HG03108 (cell line): ENCODE results near the gene SHROOM1.
"Not testable (repeated sequence)": the region's sequence is repeated elsewhere in the genome, so short reads cannot be mapped to it uniquely, and the experiment has no call there.

Experiments used
- ATAC-seq: cut with Tn5 transposase; IDR thresholded peaks from one replicate; pipeline ENCODE4 v1.9.1; 2021; ENCODE audit warnings: moderate library complexity; ENCODE audit not compliant: unreplicated experiment

SHROOM1 gene

DNA sequence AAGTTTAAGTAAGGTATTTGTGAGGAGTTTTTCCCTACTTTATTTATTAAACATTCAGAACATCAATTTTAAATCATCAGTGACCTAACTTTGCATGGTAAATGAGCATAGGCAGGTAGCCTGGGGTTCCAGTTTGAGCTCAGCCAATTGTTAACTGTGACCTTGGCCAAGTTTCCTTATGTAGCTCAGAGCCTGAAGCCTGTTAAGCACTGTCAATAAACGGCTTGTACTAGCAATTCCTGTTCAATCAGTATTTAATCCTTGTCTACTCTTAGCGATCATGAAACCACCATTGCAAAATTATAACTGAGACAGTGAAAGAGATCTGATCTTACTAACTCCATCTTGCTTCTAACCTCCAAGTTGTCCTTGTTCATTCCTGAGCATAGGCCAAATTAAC, 22.0 kb downstream of the SHROOM1 start:
- ATAC-seq: no peak

- ATAC-seq: no peak
Measured at GRCh38 chr5:132807163-132807838, 23.1 kb downstream of the SHROOM1 start.

GRCh38 chr5:132806804-132807162, 23.7 kb downstream of the SHROOM1 start:
- ATAC-seq: not testable (repeated sequence)

GRCh38 chr5:132805872-132806271, 24.6 kb downstream of the SHROOM1 start:
- ATAC-seq: not testable (repeated sequence)

- ATAC-seq: not testable (repeated sequence)
Measured at GRCh38 chr5:132804219-132804618, 26.2 kb downstream of the SHROOM1 start.

GRCh38 chr5:132802685-132803066, 27.8 kb downstream of the SHROOM1 start:
- not testable (repeated sequence) for ATAC-seq

DNA sequence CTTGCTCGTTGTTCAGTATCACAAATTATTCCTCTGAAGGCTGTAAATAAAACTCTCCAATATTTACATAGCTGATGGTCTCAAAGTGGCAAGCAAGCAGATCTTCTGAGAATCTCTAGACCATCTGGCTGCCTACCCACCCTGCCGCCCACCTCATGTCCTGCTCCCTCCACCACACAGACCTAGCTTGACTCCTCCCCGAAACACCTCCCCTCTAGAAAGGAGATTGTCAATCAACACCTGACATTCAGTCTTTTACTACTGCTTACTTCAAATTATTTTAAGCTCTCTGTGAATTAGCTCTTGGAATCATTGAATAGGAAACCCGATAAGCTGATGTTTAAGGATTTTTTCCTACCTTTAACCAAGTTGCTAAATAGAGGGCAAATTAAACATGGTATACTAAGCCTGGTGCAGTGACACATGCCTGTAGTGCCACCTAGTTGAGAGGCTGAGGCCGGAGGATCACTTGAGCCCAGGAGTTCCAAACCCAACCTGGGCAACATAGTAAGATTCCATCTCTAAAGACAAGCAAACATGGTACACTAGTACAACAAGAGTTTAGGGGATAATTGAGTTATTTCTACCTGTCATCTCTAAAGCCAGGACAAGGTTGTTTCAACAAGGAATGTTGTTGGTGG, 28.3 kb downstream of the SHROOM1 start:
- ATAC-seq: no peak

GRCh38 chr5:132800545-132800944, 29.9 kb downstream of the SHROOM1 start:
- ATAC-seq: no peak

GRCh38 chr5:132799392-132799791, 31.1 kb downstream of the SHROOM1 start:
- ATAC-seq: no peak

DNA sequence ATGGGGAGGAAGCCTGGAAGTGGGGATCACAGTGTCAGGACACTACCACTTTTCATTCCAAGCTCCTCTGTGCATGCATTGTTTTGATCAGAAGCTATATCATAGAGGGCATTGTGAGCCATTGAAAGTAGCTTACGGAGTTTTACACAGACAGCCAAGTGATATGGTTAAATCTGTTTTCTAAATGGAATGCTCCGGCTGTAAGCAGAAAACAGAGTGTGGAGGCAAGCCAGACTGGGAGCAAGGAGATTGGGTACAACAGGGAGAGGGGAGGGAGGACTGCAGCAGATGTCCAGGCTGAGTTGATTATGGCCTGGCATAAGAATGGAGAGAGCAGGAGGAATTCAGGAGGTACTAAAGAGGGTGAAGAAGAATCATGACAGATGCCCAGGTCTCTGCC, 32.8 kb downstream of the SHROOM1 start:
- ATAC-seq: no peak

DNA sequence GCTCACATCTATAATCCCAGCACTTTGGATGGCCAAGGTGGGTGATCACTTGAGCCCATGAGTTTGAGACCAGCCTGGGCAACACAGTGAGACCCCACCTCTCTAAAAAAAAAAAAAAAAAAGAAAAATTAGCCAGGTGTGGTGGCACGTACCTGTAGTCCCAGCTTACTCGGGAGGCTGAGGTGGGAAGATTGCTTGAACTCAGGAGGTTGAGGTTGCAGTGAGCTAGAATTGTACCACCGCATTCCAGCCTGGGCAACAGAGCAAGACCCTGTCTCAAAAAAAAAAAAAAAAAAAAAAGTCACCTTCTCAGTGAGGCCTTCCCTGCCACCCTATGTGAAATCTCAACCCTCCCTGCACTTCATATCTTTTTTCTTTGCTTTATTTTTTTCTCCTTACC, 39.4 kb downstream of the SHROOM1 start:
- no peak for ATAC-seq

GRCh38 chr5:132790201-132790865, 40.1 kb downstream of the SHROOM1 start:
- ATAC-seq: no peak

DNA sequence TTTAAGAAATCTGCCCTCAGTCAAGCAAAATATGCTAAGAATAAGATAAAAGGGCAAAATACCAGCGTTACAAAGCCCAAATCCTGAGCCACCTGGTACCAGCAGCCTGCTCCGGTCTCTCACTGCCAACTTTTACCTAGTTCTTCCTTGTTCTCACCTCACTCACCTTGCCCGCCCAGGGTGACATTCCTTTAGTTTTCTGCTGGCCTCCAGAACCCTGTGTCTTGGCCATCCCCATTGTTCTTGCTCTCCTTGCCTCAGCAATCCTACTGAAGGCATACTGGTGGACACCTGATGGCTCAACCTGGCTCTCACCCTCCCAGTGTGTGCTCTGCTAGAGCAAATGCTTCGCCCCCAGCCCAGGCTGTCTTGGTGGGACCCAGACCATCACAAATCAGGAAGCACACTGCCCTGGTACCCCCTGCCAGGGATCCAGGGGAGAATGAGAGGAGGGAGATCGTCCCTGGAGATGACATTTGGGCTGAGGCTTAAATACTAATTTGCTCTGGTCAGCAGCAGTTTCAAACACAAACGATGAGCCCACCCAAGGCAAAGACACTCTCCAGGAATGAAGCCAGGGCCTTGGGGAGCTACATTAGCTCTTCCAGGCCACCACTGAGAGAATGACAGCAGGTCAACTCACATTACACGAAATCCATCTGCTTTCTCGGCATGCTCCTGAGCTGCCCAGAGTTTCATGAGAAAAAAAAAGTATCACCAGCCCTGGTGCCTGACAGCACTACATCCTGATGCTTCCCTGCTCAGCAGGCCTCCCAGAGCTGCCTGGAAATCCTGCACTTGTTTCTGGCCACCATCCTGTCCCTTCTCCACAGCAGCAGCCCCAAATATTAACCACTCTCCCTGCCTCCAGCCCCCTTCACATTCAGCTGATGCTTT, 41.2 kb downstream of the SHROOM1 start:
- ATAC-seq: no peak

GRCh38 chr5:132788508-132788907, 41.9 kb downstream of the SHROOM1 start:
- no peak for ATAC-seq

DNA sequence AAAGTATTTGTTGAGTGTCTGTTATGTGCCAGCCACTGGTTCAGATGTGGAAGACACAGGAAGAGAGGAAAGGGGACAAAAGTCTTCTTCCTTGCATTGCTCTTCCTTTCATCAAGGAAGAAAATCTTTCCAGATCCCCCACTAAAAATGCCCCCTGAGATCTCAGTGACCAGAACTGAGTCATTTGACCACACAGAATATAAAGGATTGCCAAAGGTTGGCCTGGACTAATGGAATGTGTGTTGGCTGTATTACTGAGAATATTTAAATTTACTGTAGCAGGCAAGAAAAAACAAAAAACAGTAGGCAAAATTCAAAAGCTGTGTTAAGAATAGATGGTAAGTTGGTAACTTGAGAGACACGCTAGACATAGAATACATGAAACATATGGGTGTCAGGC, 43.4 kb downstream of the SHROOM1 start:
- ATAC-seq: no peak

DNA sequence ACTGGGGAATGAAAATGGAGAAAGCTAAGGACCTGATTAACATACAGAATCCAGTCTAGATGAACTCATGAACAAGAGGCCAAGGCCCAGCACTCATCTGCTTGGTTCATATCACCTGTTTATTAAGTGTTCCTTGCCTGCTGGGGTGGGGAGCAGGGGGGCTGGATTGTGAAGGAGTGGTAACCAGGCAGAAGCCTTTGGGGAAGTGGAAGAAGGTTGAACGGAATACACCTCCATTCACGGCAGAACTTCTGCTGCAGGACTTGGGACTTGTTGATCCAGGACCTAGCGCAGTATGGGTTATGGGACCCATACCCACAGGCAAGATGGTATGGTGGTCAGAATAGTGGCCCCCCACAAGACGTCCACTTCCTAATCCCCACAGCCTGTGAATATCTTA, 44.6 kb downstream of the SHROOM1 start:
- ATAC-seq: no peak

DNA sequence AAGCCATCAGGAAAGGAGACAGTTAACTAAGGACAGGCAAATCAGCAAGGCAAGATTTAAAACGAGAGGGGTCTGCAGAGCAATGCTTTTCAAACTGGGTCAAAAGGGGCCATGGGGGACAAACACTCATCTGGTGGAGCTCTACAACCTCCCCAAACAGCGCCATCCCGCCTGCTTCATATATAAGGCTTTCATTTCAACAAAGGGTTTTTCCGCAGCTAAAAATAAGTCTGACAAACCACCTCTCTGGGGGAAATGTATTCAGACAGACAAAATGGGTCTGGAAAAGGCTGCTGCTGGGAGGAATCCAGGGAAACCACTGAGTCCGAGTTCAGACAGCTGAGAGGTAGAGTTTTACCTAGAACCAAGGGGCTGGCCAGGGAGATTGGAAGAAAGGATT, 45.1 kb downstream of the SHROOM1 start:
- ATAC-seq: no peak

DNA sequence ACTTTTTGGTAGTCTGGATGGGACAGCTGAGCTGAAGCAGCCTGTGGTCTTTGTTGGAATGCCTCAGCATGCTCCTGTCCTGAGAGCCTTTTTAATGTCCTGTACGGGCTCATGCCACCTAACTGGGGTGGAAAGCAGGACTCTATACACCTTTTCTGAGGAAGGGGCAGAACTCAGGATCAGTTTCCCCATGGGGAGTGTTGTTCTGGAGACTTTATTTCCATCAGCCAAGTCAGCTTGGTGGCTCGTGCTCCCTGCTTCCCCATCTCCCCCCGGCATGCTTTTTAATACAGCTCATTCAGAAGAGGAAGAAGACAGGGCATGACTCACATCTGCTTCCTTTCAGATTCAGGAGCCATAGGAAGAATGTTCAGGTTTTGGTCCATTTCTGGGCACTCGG, 48.3 kb downstream of the SHROOM1 start:
- ATAC-seq: no peak

GRCh38 chr5:132781029-132781428, 49.4 kb downstream of the SHROOM1 start:
- no peak for ATAC-seq

DNA sequence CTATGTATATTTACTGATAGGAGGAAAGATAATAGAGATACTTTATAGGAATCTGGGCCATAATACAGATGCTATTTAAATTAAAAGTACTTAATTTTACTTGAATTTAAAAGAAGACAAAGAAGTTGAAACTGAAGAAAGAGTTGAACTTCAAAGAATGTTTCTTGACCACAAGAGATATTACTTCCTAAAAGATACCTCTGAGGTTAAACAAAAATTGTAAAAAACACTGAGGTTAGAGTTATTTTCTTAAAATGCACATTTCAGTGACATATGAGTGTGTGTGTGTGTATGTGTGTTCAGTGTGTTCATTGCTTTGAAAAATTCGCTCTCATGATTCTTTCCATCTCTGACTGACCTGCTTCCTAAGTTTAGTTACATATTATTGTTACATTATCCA, 49.9 kb downstream of the SHROOM1 start:
- no peak for ATAC-seq

DNA sequence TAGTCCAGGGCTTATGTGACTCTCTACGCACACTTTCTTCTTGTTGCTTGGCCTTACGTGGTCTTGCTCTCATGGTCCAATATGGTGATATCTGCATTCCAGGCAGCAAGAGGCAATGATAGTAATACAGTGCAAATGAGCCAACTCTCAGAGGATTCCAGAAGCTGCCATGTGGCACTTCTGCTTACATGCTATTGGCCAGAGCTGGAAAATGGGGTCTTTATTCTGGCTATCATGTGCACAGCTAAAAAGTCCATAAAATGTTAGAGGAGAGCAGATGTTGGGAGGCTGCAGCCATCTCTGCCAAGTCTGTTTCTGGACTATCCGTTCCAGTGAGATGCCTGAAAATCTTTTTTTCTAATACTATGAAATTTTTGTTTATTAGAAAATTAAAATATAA, 50.5 kb downstream of the SHROOM1 start:
- ATAC-seq: no peak
